Ectodermal cell (in vitro differentiated cells): ENCODE measurements around the gene SPATA16.

Experiments
- H3K27ac ChIP-seq: 2 replicates; pipeline ENCODE4 v1.7.0; 2013; ENCODE audit warnings: mild to moderate bottlenecking, low read depth, low read length; ENCODE audit not compliant: insufficient read depth, poor library complexity, severe bottlenecking
- H3K27me3 ChIP-seq: 2 replicates; pipeline ENCODE4 v1.7.0; 2013; ENCODE audit warnings: mild to moderate bottlenecking, low read length; ENCODE audit not compliant: insufficient read depth, control insufficient read depth, poor library complexity, severe bottlenecking
- H3K36me3 ChIP-seq: one replicate; pipeline ENCODE4 v1.7.0; 2013; ENCODE audit warnings: low read length; ENCODE audit not compliant: control insufficient read depth, insufficient read depth
- H3K4me1 ChIP-seq: one replicate; pipeline ENCODE4 v1.7.0; 2013; ENCODE audit warnings: low read length; ENCODE audit not compliant: control insufficient read depth, insufficient read depth
- H3K4me3 ChIP-seq: 2 replicates; pipeline ENCODE4 v1.7.0; 2013; ENCODE audit warnings: low read depth, low read length, control low read depth; ENCODE audit not compliant: insufficient read depth
- H3K9me3 ChIP-seq: 2 replicates; pipeline ENCODE4 v1.7.0; 2013; ENCODE audit warnings: mild to moderate bottlenecking, low read length, moderate library complexity; ENCODE audit not compliant: control insufficient read depth
- WGBS, 2 experiments: methylation state at CpG; one replicate each; pipeline ENCODE4 v1.1.7; 2013; ENCODE audit warnings: missing lambda C conversion rate in 2 of 2; 5-methylcytosine and 5-hydroxymethylcytosine counted together

Gene SPATA16

GRCh38 chr3:172931746-172932285, 209.2 kb downstream of the SPATA16 start:
- H3K4me3 ChIP-seq: no peak overlapping the region
- no peak overlapping the region for H3K27ac ChIP-seq
- H3K4me1 ChIP-seq: no peaks in the 10 kb centered on the region
- H3K36me3 ChIP-seq: no peaks in the 10 kb centered on the region
- H3K27me3 ChIP-seq: no peaks in the 10 kb centered on the region
- H3K9me3 ChIP-seq: no peaks in the 10 kb centered on the region

- 77 to 92% methylated on average over 1 of the region's 1 CpG for WGBS, 2 experiments
- no peak overlapping the region for H3K4me3 ChIP-seq
- H3K27me3 ChIP-seq: no peaks in the 10 kb centered on the region
- no peaks in the 10 kb centered on the region for H3K4me1 ChIP-seq
- no peaks in the 10 kb centered on the region for H3K36me3 ChIP-seq
- no peak overlapping the region for H3K27ac ChIP-seq
- H3K9me3 ChIP-seq: no peaks in the 10 kb centered on the region
Observed at GRCh38 chr3:172929451-172929850, 211.6 kb downstream of the SPATA16 start.

GRCh38 chr3:172924546-172924945, 216.5 kb downstream of the SPATA16 start:
- 70 to 98% methylated on average over 2 to 3 of the region's 3 CpGs for WGBS, 2 experiments
- H3K27me3 ChIP-seq: no peaks in the 10 kb centered on the region
- no peaks in the 10 kb centered on the region for H3K9me3 ChIP-seq
- H3K4me1 ChIP-seq: no peaks in the 10 kb centered on the region
- H3K27ac ChIP-seq: no peak overlapping the region
- no peaks in the 10 kb centered on the region for H3K36me3 ChIP-seq
- no peak overlapping the region for H3K4me3 ChIP-seq

- no peaks in the 10 kb centered on the region for H3K27me3 ChIP-seq
- H3K27ac ChIP-seq: no peak overlapping the region
- H3K36me3 ChIP-seq: no peaks in the 10 kb centered on the region
- no peaks in the 10 kb centered on the region for H3K4me1 ChIP-seq
- H3K4me3 ChIP-seq: no peak overlapping the region
- H3K9me3 ChIP-seq: no peaks in the 10 kb centered on the region
- WGBS, 2 experiments: 100% methylated on average over 2 of the region's 2 CpGs; no CpG with 5 or more reads in 1 of the 2 experiments
Observed at GRCh38 chr3:172919297-172919683, 221.7 kb downstream of the SPATA16 start.

GRCh38 chr3:172918568-172919296, 222.3 kb downstream of the SPATA16 start:
- Histone ChIP-seq H3K27ac (no peak overlapping the region), H3K27me3 (no peaks in the 10 kb centered on the region), H3K4me3 (no peak overlapping the region), H3K36me3 (no peaks in the 10 kb centered on the region), H3K4me1 (no peaks in the 10 kb centered on the region), H3K9me3 (no peaks in the 10 kb centered on the region)
- 77 to 78% methylated on average over 3 of the region's 3 CpGs for WGBS, 2 experiments

GRCh38 chr3:172918165-172918564, 222.9 kb downstream of the SPATA16 start:
- no peaks in the 10 kb centered on the region for H3K27me3 ChIP-seq
- no peaks in the 10 kb centered on the region for H3K9me3 ChIP-seq
- H3K4me3 ChIP-seq: no peak overlapping the region
- no peak overlapping the region for H3K27ac ChIP-seq
- no peaks in the 10 kb centered on the region for H3K4me1 ChIP-seq
- WGBS, 2 experiments: 19 to 33% methylated on average over 2 of the region's 3 CpGs
- no peaks in the 10 kb centered on the region for H3K36me3 ChIP-seq

- WGBS, 2 experiments: 83% methylated on average over 1 of the region's 1 CpG; no CpG with 5 or more reads in 1 of the 2 experiments
- Histone ChIP-seq H3K27me3 (no peaks in the 10 kb centered on the region), H3K36me3 (no peaks in the 10 kb centered on the region), H3K27ac (no peak overlapping the region), H3K9me3 (no peaks in the 10 kb centered on the region), H3K4me1 (no peaks in the 10 kb centered on the region), H3K4me3 (no peak overlapping the region)
Observed at GRCh38 chr3:172915911-172916514, 225.0 kb downstream of the SPATA16 start.

- no peak overlapping the region for H3K27ac ChIP-seq
- H3K36me3 ChIP-seq: no peaks in the 10 kb centered on the region
- H3K4me3 ChIP-seq: no peak overlapping the region
- H3K4me1 ChIP-seq: no peaks in the 10 kb centered on the region
- H3K27me3 ChIP-seq: no peaks in the 10 kb centered on the region
- WGBS, 2 experiments: 87 to 96% methylated on average over 1 of the region's 1 CpG
- no peaks in the 10 kb centered on the region for H3K9me3 ChIP-seq
Observed at GRCh38 chr3:172914854-172915253, 226.2 kb downstream of the SPATA16 start.

- no peaks in the 10 kb centered on the region for H3K4me1 ChIP-seq
- H3K27me3 ChIP-seq: no peaks in the 10 kb centered on the region
- H3K4me3 ChIP-seq: no peak overlapping the region
- WGBS, 2 experiments: 91 to 95% methylated on average over 3 to 5 of the region's 5 CpGs
- no peaks in the 10 kb centered on the region for H3K36me3 ChIP-seq
- no peaks in the 10 kb centered on the region for H3K9me3 ChIP-seq
- no peak overlapping the region for H3K27ac ChIP-seq
Observed at GRCh38 chr3:172913911-172914655, 227.0 kb downstream of the SPATA16 start.

- H3K27me3 ChIP-seq: no peaks in the 10 kb centered on the region
Observed at GRCh38 chr3:172911142-172911541, 229.9 kb downstream of the SPATA16 start.

More at GRCh38 chr3:172911142-172911541, 229.9 kb downstream of the SPATA16 start:
- no peaks in the 10 kb centered on the region for H3K4me1 ChIP-seq
- 91 to 98% methylated on average over 3 of the region's 3 CpGs for WGBS, 2 experiments
- H3K36me3 ChIP-seq: no peaks in the 10 kb centered on the region
- H3K4me3 ChIP-seq: no peak overlapping the region
- no peak overlapping the region for H3K27ac ChIP-seq
- no peaks in the 10 kb centered on the region for H3K9me3 ChIP-seq
